KMS-11 (cell line): ENCODE results near the gene ABCG4.

Source experiments
- H2AFZ ChIP-seq: fragments of 200-600 bp; sonication (generic); 2 replicates; pipeline ENCODE4 v1.6.1; 2016; ENCODE audit warnings: antibody characterized with exemption, mixed run types, low read depth
- H3K27ac ChIP-seq: fragments of 200-600 bp; sonication (generic); 2 replicates; pipeline ENCODE4 v1.6.1; 2016; ENCODE audit warnings: mild to moderate bottlenecking, mixed run types
- H3K27me3 ChIP-seq: fragments of 200-600 bp; sonication (generic); 2 replicates; pipeline ENCODE4 v1.6.1; 2017; ENCODE audit warnings: mild to moderate bottlenecking, low read depth, mixed run types, moderate library complexity; ENCODE audit not compliant: insufficient read depth
- H3K36me3 ChIP-seq: fragments of 200-600 bp; sonication (generic); 2 replicates; pipeline ENCODE4 v1.6.1; 2017; ENCODE audit warnings: mild to moderate bottlenecking, mixed run types; ENCODE audit not compliant: insufficient read depth
- H3K4me1 ChIP-seq: fragments of 200-600 bp; sonication (generic); 2 replicates; pipeline ENCODE4 v1.6.1; 2016; ENCODE audit warnings: mild to moderate bottlenecking, low read depth, mixed run types; ENCODE audit not compliant: poor library complexity, severe bottlenecking
- H3K4me2 ChIP-seq: fragments of 200-600 bp; sonication (generic); 2 replicates; pipeline ENCODE4 v1.7.0; 2016; ENCODE audit warnings: mild to moderate bottlenecking, mixed run types
- H3K4me3 ChIP-seq: fragments of 200-600 bp; sonication (generic); IDR thresholded peaks from 2 replicates; pipeline ENCODE4 v1.6.1; 2017; ENCODE audit warnings: low read depth, low read length, mixed read lengths; ENCODE audit not compliant: insufficient read depth
- H3K79me2 ChIP-seq: fragments of 200-600 bp; sonication (generic); 2 replicates; pipeline ENCODE4 v1.6.1; 2016; ENCODE audit warnings: low read depth, mixed run types; ENCODE audit not compliant: insufficient read depth
- H3K9ac ChIP-seq: fragments of 200-600 bp; sonication (generic); 2 replicates; pipeline ENCODE4 v1.6.1; 2016; ENCODE audit warnings: mild to moderate bottlenecking, mixed run types
- H4K20me1 ChIP-seq: fragments of 200-600 bp; sonication (generic); 2 replicates; pipeline ENCODE4 v1.6.1; 2016; ENCODE audit warnings: mild to moderate bottlenecking, mixed run types; ENCODE audit not compliant: insufficient read depth
- TF ChIP-seq, protein P1 (sequence below): fragments of 200-600 bp; sonication (generic); conservative IDR thresholded peaks from 2 replicates; pipeline ENCODE4 v1.6.1; 2017; ENCODE audit warnings: low read depth, mild to moderate bottlenecking, antibody characterized with exemption, low read length, moderate library complexity, mixed read lengths

Gene ABCG4

DNA sequence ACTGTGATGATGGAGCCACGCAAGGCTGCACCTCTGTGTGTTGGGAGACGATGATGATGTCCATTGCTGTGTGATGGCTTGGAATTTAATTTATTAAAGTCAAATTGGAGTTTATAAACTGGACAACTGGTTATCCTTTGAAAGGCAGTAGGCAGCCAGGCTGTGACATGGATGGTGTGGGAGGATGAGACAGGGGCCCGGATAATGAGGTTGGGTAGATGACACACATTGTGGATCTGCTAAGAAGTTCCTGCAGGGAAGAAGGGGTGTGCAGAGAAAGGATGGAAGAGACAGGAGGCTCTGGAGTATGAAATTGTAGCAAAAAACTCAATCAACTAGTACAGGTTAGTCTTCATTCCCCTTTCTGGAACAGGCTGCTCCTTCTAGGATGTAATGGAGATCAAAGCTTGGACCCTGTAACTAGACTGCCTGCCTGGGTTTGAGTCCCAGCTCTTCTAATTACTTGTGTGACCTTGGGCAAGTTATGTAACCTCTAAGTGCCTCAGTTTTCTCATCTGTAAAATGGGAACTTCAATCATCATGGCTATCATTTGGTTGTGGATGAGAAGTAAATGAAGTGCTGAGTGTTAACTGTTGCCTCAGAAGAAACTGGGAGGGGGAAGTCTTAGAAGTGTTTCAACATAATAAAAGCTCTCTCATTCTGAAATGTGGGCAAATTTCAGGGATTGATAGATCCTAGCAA is 31.7 kb upstream of the ABCG4 start:
- peaks cover 8% of the 10 kb centered on the region; the same call in 1 of the 2 replicates for H3K79me2 ChIP-seq
- no peak overlapping the region for H2AFZ ChIP-seq
- no peaks in the 10 kb centered on the region for H4K20me1 ChIP-seq
- H3K27me3 ChIP-seq = no peaks in the 10 kb centered on the region
- H3K4me1 ChIP-seq = peaks cover 17% of the 10 kb centered on the region
- no peaks in the 10 kb centered on the region for H3K36me3 ChIP-seq
- no peak overlapping the region for H3K4me3 ChIP-seq
- no peak overlapping the region for H3K9ac ChIP-seq
- TF ChIP-seq, protein P1, sequence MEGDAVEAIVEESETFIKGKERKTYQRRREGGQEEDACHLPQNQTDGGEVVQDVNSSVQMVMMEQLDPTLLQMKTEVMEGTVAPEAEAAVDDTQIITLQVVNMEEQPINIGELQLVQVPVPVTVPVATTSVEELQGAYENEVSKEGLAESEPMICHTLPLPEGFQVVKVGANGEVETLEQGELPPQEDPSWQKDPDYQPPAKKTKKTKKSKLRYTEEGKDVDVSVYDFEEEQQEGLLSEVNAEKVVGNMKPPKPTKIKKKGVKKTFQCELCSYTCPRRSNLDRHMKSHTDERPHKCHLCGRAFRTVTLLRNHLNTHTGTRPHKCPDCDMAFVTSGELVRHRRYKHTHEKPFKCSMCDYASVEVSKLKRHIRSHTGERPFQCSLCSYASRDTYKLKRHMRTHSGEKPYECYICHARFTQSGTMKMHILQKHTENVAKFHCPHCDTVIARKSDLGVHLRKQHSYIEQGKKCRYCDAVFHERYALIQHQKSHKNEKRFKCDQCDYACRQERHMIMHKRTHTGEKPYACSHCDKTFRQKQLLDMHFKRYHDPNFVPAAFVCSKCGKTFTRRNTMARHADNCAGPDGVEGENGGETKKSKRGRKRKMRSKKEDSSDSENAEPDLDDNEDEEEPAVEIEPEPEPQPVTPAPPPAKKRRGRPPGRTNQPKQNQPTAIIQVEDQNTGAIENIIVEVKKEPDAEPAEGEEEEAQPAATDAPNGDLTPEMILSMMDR = no peak
- no peak overlapping the region for H3K27ac ChIP-seq
- no peak overlapping the region for H3K4me2 ChIP-seq

DNA sequence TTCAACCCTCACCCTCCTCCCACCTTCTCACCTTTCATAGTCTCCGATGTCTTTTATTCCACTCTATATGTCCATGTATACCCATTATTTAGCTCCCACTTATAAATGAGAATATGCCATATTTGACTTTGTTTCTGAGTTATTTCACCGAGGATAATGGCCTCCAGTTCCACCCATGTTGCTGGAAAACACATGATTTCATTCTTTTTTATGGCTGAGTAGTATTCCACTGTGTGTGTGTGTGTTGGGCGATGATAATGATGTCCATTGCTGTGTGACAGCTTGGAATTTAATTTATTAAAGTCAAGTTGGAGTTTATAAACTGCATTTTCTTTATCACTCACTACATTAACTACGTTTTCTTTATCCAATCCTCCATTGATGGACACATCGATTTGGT is 30.6 kb upstream of the ABCG4 start:
- H3K9ac ChIP-seq = no peak overlapping the region
- no peaks in the 10 kb centered on the region for H3K36me3 ChIP-seq
- H3K79me2 ChIP-seq = peaks cover 14% of the 10 kb centered on the region; the same call in 1 of the 2 replicates
- H3K27ac ChIP-seq = no peak overlapping the region
- H3K4me3 ChIP-seq = no peak overlapping the region
- H3K4me1 ChIP-seq = peaks cover 22% of the 10 kb centered on the region
- TF ChIP-seq, protein P1 = no peak
- no peaks in the 10 kb centered on the region for H3K27me3 ChIP-seq
- H4K20me1 ChIP-seq = no peaks in the 10 kb centered on the region
- H2AFZ ChIP-seq = no peak overlapping the region
- H3K4me2 ChIP-seq = no peak overlapping the region

DNA sequence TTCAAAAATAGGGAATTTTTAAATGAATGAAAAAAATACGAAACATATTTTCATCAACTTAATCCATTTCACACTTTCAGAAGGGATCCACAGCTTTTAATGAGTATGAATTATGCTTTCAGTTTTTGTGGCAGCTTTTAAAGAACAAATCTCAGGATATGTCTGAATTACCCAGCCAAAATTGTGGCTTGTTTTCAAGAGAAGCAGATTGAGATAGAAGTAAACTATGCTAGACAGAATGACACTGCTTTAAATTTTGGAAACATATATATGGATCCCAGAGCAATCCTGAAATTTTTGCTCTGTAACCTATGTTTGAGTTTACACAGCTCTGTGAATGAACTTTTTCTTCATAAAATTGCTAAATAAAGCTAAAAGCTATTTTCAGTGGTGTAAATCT is 29.9 kb upstream of the ABCG4 start:
- Histone ChIP-seq H3K9ac (no peak overlapping the region), H3K4me1 (peaks cover 22% of the 10 kb centered on the region), H3K27me3 (no peaks in the 10 kb centered on the region), H3K27ac (no peak overlapping the region), H4K20me1 (no peaks in the 10 kb centered on the region), H3K36me3 (no peaks in the 10 kb centered on the region), H3K79me2 (peaks cover 14% of the 10 kb centered on the region; the same call in 1 of the 2 replicates), H3K4me3 (no peak overlapping the region), H2AFZ (no peak overlapping the region), H3K4me2 (no peak overlapping the region)
- TF ChIP-seq, protein P1 = no peak

DNA sequence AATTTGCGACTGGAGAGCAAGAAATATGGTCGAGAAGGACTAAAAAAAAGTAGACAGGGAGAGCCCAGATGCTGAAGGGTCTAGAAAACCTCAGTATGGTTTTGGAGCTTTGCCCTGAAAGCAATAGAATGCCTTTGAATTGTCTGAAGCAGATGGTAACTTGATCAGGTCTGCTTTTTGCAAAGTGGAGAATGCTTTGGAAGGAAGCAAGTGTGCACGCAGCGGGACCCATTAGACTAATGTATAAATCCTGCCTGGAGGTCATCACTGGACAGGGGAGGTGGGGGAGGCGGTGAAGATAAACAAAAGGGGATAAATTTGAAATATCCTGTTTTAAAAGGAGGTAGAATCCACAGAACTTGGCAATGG is 28.2 kb upstream of the ABCG4 start:
- H3K79me2 ChIP-seq = peaks cover 14% of the 10 kb centered on the region; the same call in 1 of the 2 replicates
- TF ChIP-seq, protein P1 = no peak
- H4K20me1 ChIP-seq = no peaks in the 10 kb centered on the region
- H3K27ac ChIP-seq = peak overlapping the region; percentile 40; the same call in 1 of the 2 replicates
- peaks cover 22% of the 10 kb centered on the region for H3K4me1 ChIP-seq
- H2AFZ ChIP-seq = peak overlapping the region; percentile 84
- no peak overlapping the region for H3K4me3 ChIP-seq
- peak overlapping the region; percentile 27; the same call in 1 of the 2 replicates for H3K9ac ChIP-seq
- no peaks in the 10 kb centered on the region for H3K27me3 ChIP-seq
- peak overlapping the region; percentile 76 for H3K4me2 ChIP-seq
- no peaks in the 10 kb centered on the region for H3K36me3 ChIP-seq
